ENCODE results near the gene DMRT3. TPM values are rescaled to one million over a fixed set of nuclear protein-coding genes. Genes with fewer than 3 reads are reported as not detected.

Gene DMRT3
- total and polyA plus RNA-seq, 4 donors: not detected

- Histone ChIP-seq H3K36me3 (ENCODE audit: control insufficient read depth in 4 of 4, insufficient read depth in 3 of 4, low read depth in 1 of 4, low read length in 3 of 4) (no peaks in the 10 kb centered on the region), H3K9ac (ENCODE audit: low read depth in 1 of 2, low read length in 2 of 2) (no peak overlapping the region), H3K9me3 (ENCODE audit: control insufficient read depth in 4 of 4, low read length in 3 of 4) (peaks cover 0 to 4% (median 0%) of the 10 kb centered on the region in 4 donors), H3K27ac (ENCODE audit: low read depth in 1 of 2, low read length in 2 of 2) (no peak overlapping the region), H3K27me3 (ENCODE audit: control insufficient read depth in 4 of 4, insufficient read depth in 4 of 4, low read length in 3 of 4) (peaks cover 7 to 30% (median 22%) of the 10 kb centered on the region in 4 donors), H3K4me1 (ENCODE audit: control insufficient read depth in 4 of 4, insufficient read depth in 4 of 4, low read length in 3 of 4) (peaks cover 7 to 18% (median 16%) of the 10 kb centered on the region in 4 donors), H3K4me3 (ENCODE audit: low read depth in 1 of 3, low read length in 3 of 3) (no peak overlapping the region)
- WGBS: 9% methylated on average over 49 of the region's 49 CpGs
- no peak for TF ChIP-seq HNF4A (conservative IDR thresholded peaks at IDR 0.05)
- TF ChIP-seq NR2F2 (IDR thresholded peaks at IDR 0.05): no peak
- TF ChIP-seq FOXA2 (IDR thresholded peaks at IDR 0.05): no peak
- no peak for TF ChIP-seq ATF3 (IDR thresholded peaks at IDR 0.05)
- no peak for TF ChIP-seq RXRA (IDR thresholded peaks at IDR 0.05)
- no peak for TF ChIP-seq EGR1 (IDR thresholded peaks at IDR 0.05; ENCODE audit: low read depth in 2 of 2)
- TF ChIP-seq ZBTB33 (IDR thresholded peaks at IDR 0.05): no peak
- no peak for TF ChIP-seq MAX (IDR thresholded peaks at IDR 0.05)
- TF ChIP-seq TAF1 (conservative IDR thresholded peaks at IDR 0.05): no peak
- TF ChIP-seq REST (IDR thresholded peaks at IDR 0.05): no peak
- TF ChIP-seq CTCF (IDR thresholded peaks at IDR 0.05; ENCODE audit: low read depth, low read length, missing input control): no peak
- no peak for TF ChIP-seq JUND (IDR thresholded peaks at IDR 0.05)
- no peak for TF ChIP-seq RAD21 (IDR thresholded peaks at IDR 0.05)
- TF ChIP-seq HNF4G (IDR thresholded peaks at IDR 0.05): no peak
- no peak for DNase-seq (ENCODE audit: low spot score)
Measured at GRCh38 chr9:969310-970150, 6.9 kb upstream of the DMRT3 start.
